HCT116 (cell line): ENCODE data around the gene SPTLC1. TPM values are rescaled to one million over a fixed set of nuclear protein-coding genes. Genes with fewer than 3 reads are reported as not detected.
"Not testable (repeated sequence)": the region's sequence is repeated elsewhere in the genome, so short reads cannot be mapped to it uniquely, and the experiment has no call there.

ENCODE experiments used
- ATAC-seq: fragments of 200-7000 bp; cut with Tn5 transposase; 2 replicates; pipeline ENCODE4 v1.9.1; 2020; ENCODE audit warnings: mild to moderate bottlenecking, moderate library complexity
- BruUV-seq: library from RNA; stranded (reverse); fragments of 400-500 nt; replicated peaks from 2 replicates; lab custom pipeline; 2021; lab: Mats Ljungman, UMichigan
- CTCF ChIA-PET: fragments of 300-600 bp; sonication (Branson Sonifier 250); formaldehyde crosslinking; loops from one replicate; lab custom pipeline; 2021; ENCODE audit warnings: antibody characterized with exemption; lab: Charles Lee
- POLR2A ChIA-PET: fragments of 300-600, 350-600 bp; sonication (Branson Sonifier 250); formaldehyde crosslinking; loops from one replicate; lab custom pipeline; 2021; ENCODE audit warnings: antibody characterized with exemption; lab: Charles Lee
- RAD21 ChIA-PET, 2 experiments: fragments of 300-600 bp; sonication (Branson Sonifier 250); formaldehyde crosslinking; loops; one replicate each; lab custom pipeline; 2023; ENCODE audit warnings: low total read pairs in 2 of 2; ENCODE audit not compliant: uncharacterized antibody in 2 of 2, unreplicated experiment in 2 of 2, low non-redundant PET in 1 of 2; lab: Charles Lee
- DNase-seq: peaks from one replicate; pipeline ENCODE4 v3.0.0-alpha.2; 2010; ENCODE audit warnings: low read depth, low spot score
- H2AFZ ChIP-seq: fragments of 200-600 bp; shearing (Covaris generic), sonication (generic); 2 replicates; pipeline ENCODE4 v1.6.1; 2017; ENCODE audit warnings: low read depth, mixed run types, mixed read lengths, antibody characterized with exemption, low read length; ENCODE audit not compliant: poor library complexity, severe bottlenecking
- H3K27ac ChIP-seq: 2 replicates; pipeline ENCODE4 v1.5.1; 2012; ENCODE audit warnings: low read depth, low read length
- H3K27me3 ChIP-seq: fragments of 200-600 bp; sonication (generic); 2 replicates; pipeline ENCODE4 v1.6.1; 2016; ENCODE audit warnings: mixed run types, low read length, mixed read lengths; ENCODE audit not compliant: insufficient read depth
- H3K36me3 ChIP-seq, 2 experiments: fragments of 200-500 bp in 1 of 2; fragments of 200-600 bp in 1 of 2; sonication (Bioruptor generic) in 1 of 2; sonication (generic) in 1 of 2; 2 replicates each; pipeline versions ENCODE4 v1.5.1 to v1.6.1; 2014 to 2016; ENCODE audit warnings: low read length in 2 of 2, inconsistent platforms in 1 of 2, mixed read lengths in 1 of 2, mixed run types in 1 of 2; ENCODE audit not compliant: insufficient read depth in 2 of 2, control insufficient read depth in 1 of 2
- H3K4me1 ChIP-seq, 2 experiments: fragments of 200-600 bp in 1 of 2; sonication (generic) in 1 of 2; 2 replicates each; pipeline versions ENCODE4 v1.5.1 to v1.6.1; 2012 to 2017; ENCODE audit warnings: low read length in 2 of 2, inconsistent platforms in 1 of 2, mild to moderate bottlenecking in 1 of 2, mixed read lengths in 1 of 2, mixed run types in 1 of 2, moderate library complexity in 1 of 2; ENCODE audit not compliant: insufficient read depth in 2 of 2, control insufficient read depth in 1 of 2
- H3K4me2 ChIP-seq: fragments of 200-600 bp; sonication (generic); 2 replicates; pipeline ENCODE4 v1.6.1; 2017; ENCODE audit warnings: mixed run types, low read length, mixed read lengths
- H3K4me3 ChIP-seq, 2 experiments: fragments of 200-600 bp in 1 of 2; sonication (generic) in 1 of 2; replicated peaks in 1 of 2; 2 replicates each; pipeline ENCODE4 v1.5.1; 2011 to 2016; ENCODE audit warnings: low read length in 2 of 2, control low read depth in 1 of 2, low read depth in 1 of 2, mild to moderate bottlenecking in 1 of 2, mixed read lengths in 1 of 2, mixed run types in 1 of 2
- H3K79me2 ChIP-seq: fragments of 200-600 bp; sonication (generic); 2 replicates; pipeline ENCODE4 v1.6.1; 2017; ENCODE audit warnings: mild to moderate bottlenecking, mixed run types, low read length, moderate library complexity, mixed read lengths; ENCODE audit not compliant: insufficient read depth
- H3K9ac ChIP-seq: fragments of 200-600 bp; sonication (generic); 2 replicates; pipeline ENCODE4 v1.6.1; 2016; ENCODE audit warnings: low read length, mixed read lengths
- H3K9me2 ChIP-seq: fragments of 200-600 bp; sonication (generic), shearing (Covaris generic); 2 replicates; pipeline ENCODE4 v1.6.1; 2017; ENCODE audit warnings: mixed run types, mild to moderate bottlenecking, moderate library complexity; ENCODE audit not compliant: insufficient read depth
- H3K9me3 ChIP-seq, 2 experiments: fragments of 200-500 bp in 1 of 2; fragments of 200-600 bp in 1 of 2; sonication (Bioruptor generic) in 1 of 2; sonication (generic) in 1 of 2; 2 replicates each; pipeline ENCODE4 v1.6.1; 2014 to 2017; ENCODE audit warnings: low read length in 2 of 2, mixed read lengths in 2 of 2, inconsistent platforms in 1 of 2, low read depth in 1 of 2, mild to moderate bottlenecking in 1 of 2, mixed run types in 1 of 2, moderate library complexity in 1 of 2; ENCODE audit not compliant: control insufficient read depth in 1 of 2, insufficient read depth in 1 of 2
- H4K20me1 ChIP-seq: fragments of 200-600 bp; sonication (generic), shearing (Covaris generic); 2 replicates; pipeline ENCODE4 v1.6.1; 2017; ENCODE audit warnings: mixed run types, mild to moderate bottlenecking, moderate library complexity; ENCODE audit not compliant: insufficient read depth
- ELF1 ChIP-seq: IDR thresholded peaks from 2 replicates; pipeline ENCODE4 v1.6.1; 2012; ENCODE audit warnings: low read depth, borderline replicate concordance
- EZH2 ChIP-seq: fragments of 200-600 bp; sonication (generic); IDR thresholded peaks from 2 replicates; pipeline ENCODE4 v1.6.1; 2017; ENCODE audit warnings: antibody characterized with exemption, mixed run types
- FOSL1 ChIP-seq: IDR thresholded peaks from 2 replicates; pipeline ENCODE4 v1.6.1; 2012; ENCODE audit warnings: low read depth
- REST ChIP-seq: IDR thresholded peaks from 2 replicates; pipeline ENCODE4 v1.6.1; 2012; ENCODE audit warnings: low read depth
- TCF7L2 ChIP-seq: IDR thresholded peaks from 2 replicates; pipeline ENCODE4 v1.7.0; 2011; ENCODE audit warnings: borderline replicate concordance, inconsistent platforms; ENCODE audit not compliant: insufficient read depth, insufficient read length; ENCODE audit errors: extremely low read depth
- YY1 ChIP-seq: IDR thresholded peaks from 2 replicates; pipeline ENCODE4 v1.6.1; 2011; ENCODE audit warnings: low read length, low read depth, moderate library complexity, mild to moderate bottlenecking; ENCODE audit not compliant: insufficient replicate concordance; ENCODE audit errors: extremely low read depth
- intact Hi-C: fragments of 100-400 bp; cut with micrococcal nuclease; formaldehyde crosslinking; loops from 2 replicates; pipeline ENCODE4 v1.10.0; 2022
- total RNA-seq: library from RNA; stranded (reverse); gene quantifications from one replicate; pipeline ENCODE4 v1.2.1, GENCODE V29; 2021; ENCODE audit not compliant: unreplicated experiment
- TF ChIP-seq, protein P1 (sequence below): IDR thresholded peaks from 2 replicates; pipeline ENCODE4 v1.6.1; 2012

SPTLC1 gene
- total RNA-seq, 1 experiment from 2014 or later, result 81.7 TPM

DNA sequence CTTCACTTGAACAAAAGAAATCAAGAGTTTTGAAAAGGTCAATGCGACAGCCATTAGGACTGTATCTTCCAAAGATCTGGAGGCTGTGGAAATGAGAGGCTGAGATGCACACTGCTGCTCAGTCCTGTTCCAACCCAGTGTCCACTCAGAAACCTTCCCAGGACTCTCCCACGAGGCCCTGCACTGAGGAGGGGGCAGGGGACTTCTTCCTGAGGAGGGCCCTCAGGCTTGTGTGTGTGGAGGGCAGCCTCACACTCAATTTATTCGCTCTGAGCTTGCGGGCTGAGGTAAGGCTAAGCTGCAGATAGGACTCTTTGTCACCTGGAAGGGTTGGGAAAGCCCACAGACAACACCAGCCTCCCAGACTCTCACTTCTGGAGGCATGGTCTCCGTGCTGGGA, 95.6 kb downstream of the SPTLC1 start:
- Histone ChIP-seq H3K9ac (no peak overlapping the region), H3K4me1 (no peaks in the 10 kb centered on the region), H3K36me3 (no peaks in the 10 kb centered on the region), H3K27me3 (no peaks in the 10 kb centered on the region), H3K9me3 (no peaks in the 10 kb centered on the region), H3K9me2 (no peaks in the 10 kb centered on the region), H3K4me2 (no peak overlapping the region), H3K4me3 (no peak overlapping the region), H4K20me1 (no peaks in the 10 kb centered on the region), H3K27ac (no peak overlapping the region), H3K79me2 (no peaks in the 10 kb centered on the region), H2AFZ (no peak overlapping the region)
- ChIA-PET POLR2A (no interaction called here), RAD21 (no interaction called here), CTCF (no interaction called here)
- DNase-seq (no peak), ATAC-seq (no peak)
- TF ChIP-seq FOSL1, result no peak
- TF ChIP-seq YY1, result no peak
- TF ChIP-seq ELF1, result no peak
- TF ChIP-seq EZH2, result no peak
- TF ChIP-seq, protein P1, sequence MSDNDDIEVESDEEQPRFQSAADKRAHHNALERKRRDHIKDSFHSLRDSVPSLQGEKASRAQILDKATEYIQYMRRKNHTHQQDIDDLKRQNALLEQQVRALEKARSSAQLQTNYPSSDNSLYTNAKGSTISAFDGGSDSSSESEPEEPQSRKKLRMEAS, result no peak
- intact Hi-C loops, result no loop called here
- no TSS peak for BruUV-seq

DNA sequence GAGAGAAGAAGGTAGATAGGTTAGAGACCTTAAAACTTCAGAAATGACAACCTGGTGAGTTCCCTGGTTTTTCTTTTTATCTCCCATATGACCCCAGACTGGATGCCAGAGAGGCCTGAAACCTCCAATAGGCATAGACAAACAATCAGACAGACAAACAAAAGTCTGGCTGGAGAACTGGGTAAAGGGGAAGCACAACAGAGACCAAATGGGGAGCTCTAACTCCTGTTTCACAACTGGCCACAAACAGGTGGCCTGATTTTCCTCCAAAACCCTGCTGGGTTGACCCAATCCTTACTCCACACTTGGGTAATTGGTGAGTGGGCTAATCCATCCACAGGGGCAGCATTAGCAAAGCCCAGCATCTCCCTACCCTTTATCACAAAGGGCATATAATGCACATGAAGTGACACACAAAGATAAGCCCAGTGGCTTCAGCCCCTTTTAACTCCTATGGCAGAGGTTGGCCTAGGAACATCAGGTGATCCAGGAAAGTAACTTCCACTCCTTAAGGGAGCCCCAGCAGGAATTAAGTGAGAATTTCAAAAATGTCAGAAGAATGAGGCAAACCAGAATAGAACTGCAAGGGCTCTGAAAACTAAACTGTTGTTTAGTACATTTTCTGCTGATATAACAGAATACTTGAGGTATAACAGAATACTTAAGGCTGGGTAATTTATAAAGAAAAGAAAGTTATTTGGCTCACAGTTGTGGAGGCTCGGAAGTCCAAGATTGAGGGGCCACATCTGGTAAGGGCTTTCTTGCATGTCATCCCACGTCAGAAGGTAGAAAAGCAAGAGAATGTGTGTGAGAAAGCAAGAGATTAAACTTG, 104.3 kb downstream of the SPTLC1 start:
- DNase-seq, result no peak
- Histone ChIP-seq H3K4me1 (no peaks in the 10 kb centered on the region), H4K20me1 (no peaks in the 10 kb centered on the region), H3K27me3 (no peaks in the 10 kb centered on the region), H3K79me2 (no peaks in the 10 kb centered on the region), H3K9me2 (no peaks in the 10 kb centered on the region), H3K9me3 (no peaks in the 10 kb centered on the region), H3K4me2 (no peak overlapping the region), H3K4me3 (no peak overlapping the region), H3K9ac (no peak overlapping the region), H3K36me3 (no peaks in the 10 kb centered on the region), H3K27ac (no peak overlapping the region), H2AFZ (no peak overlapping the region)
- ATAC-seq, result no peak
- POLR2A ChIA-PET, result interaction anchor here (0.6 kb wide), 1 partner anchor 89 kb away, joined by 3 read pairs; no protein-coding TSS in a partner anchor
- no TSS peak for BruUV-seq
- CTCF ChIA-PET, result no interaction called here
- TF ChIP-seq TCF7L2 (no peak), REST (no peak), YY1 (no peak)
- intact Hi-C loops, result no loop called here
- RAD21 ChIA-PET, result no interaction called here

DNA sequence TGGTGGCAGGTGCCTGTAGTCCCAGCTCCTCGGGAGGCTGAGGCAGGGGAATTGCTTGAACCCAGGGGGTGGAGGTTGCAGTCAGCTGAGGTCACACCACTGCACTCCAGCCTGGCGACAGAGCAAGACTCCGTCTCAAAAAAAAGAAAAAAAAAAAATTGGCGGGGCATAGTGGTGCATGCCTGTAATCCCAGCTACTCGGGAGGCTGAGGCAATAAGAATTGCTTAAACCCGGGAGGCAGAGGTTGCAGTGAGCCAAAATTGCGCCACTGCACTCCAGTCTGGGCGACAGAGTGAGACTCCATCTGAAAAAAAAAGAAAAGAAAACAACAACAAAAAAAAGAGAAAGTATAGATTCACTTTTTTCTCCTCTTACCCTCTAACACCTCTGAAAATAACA, 105.0 kb downstream of the SPTLC1 start:
- H3K4me2 ChIP-seq, DNase-seq, H3K79me2 ChIP-seq, H3K4me1 ChIP-seq, RAD21 ChIA-PET, CTCF ChIA-PET, H2AFZ ChIP-seq, H3K9me3 ChIP-seq, ATAC-seq, H3K9me2 ChIP-seq, BruUV-seq, POLR2A ChIA-PET, H3K27me3 ChIP-seq, H3K4me3 ChIP-seq, intact Hi-C loops, H3K36me3 ChIP-seq, H3K9ac ChIP-seq, H4K20me1 ChIP-seq, H3K27ac ChIP-seq: not testable (repeated sequence)
